ENCODE measurements around the gene CAD. TPM values are rescaled to one million over a fixed set of nuclear protein-coding genes. Genes with fewer than 3 reads are reported as not detected.

Gene CAD
- total RNA-seq, 1 experiment from 2014 or later: 41.5 TPM

DNA sequence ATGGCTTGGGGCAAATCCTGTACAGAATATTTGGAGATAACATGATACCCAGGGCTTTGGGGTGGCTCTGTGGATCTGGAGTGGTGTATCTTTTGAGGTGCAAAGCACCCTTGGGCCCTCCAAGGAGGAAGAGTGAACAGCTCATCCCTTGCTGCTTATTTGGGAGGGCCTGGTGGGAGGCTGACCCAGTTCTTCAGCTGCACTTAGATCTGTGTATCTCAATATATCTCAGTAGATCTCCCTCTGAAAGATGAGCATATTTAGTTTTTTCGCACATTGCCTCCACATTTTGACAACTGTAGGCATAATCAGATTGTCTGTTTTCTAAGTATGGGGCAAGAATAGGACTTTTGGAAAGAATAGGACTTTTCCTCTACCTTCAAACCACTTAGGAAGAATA, 67.8 kb downstream of the CAD start:
- H3K27ac ChIP-seq: no peak overlapping the region
- no peaks in the 10 kb centered on the region for H4K20me1 ChIP-seq (ENCODE audit: insufficient read depth)
- no peaks in the 10 kb centered on the region for H3K36me3 ChIP-seq (ENCODE audit: low read depth)
- no peak for TF ChIP-seq EZH2 (IDR thresholded peaks at IDR 0.05; ENCODE audit: low read depth)
- TF ChIP-seq, protein P1, sequence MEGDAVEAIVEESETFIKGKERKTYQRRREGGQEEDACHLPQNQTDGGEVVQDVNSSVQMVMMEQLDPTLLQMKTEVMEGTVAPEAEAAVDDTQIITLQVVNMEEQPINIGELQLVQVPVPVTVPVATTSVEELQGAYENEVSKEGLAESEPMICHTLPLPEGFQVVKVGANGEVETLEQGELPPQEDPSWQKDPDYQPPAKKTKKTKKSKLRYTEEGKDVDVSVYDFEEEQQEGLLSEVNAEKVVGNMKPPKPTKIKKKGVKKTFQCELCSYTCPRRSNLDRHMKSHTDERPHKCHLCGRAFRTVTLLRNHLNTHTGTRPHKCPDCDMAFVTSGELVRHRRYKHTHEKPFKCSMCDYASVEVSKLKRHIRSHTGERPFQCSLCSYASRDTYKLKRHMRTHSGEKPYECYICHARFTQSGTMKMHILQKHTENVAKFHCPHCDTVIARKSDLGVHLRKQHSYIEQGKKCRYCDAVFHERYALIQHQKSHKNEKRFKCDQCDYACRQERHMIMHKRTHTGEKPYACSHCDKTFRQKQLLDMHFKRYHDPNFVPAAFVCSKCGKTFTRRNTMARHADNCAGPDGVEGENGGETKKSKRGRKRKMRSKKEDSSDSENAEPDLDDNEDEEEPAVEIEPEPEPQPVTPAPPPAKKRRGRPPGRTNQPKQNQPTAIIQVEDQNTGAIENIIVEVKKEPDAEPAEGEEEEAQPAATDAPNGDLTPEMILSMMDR (conservative IDR thresholded peaks at IDR 0.05): no peak
- no peak for DNase-seq
- H3K4me3 ChIP-seq: no peak overlapping the region
- no peaks in the 10 kb centered on the region for H3K9me2 ChIP-seq (ENCODE audit: insufficient read depth)
- no peaks in the 10 kb centered on the region for H3K79me2 ChIP-seq (ENCODE audit: low read depth)
- POLR2A ChIA-PET (ENCODE audit: unreplicated experiment): interaction anchor here (0.6 kb wide), 1 partner anchor 516 kb away, joined by 4 read pairs; no protein-coding TSS in a partner anchor
- H3F3A ChIP-seq (ENCODE audit: insufficient read depth, low read depth): peaks cover 30% of the 10 kb centered on the region; the same call in 1 of the 2 replicates
- intact Hi-C loops (cut with micrococcal nuclease; ENCODE audit: unreplicated experiment): loop anchor here (5.0 kb wide), 1 partner anchor 73 kb away; the partner anchor contains the start of genes ATRAID and SLC5A6
- H3K4me2 ChIP-seq: no peak overlapping the region
- no TSS peak for BruUV-seq (replicated peaks)
- H2AFZ ChIP-seq: no peak overlapping the region
- no peaks in the 10 kb centered on the region for H3K9me3 ChIP-seq (ENCODE audit: insufficient read depth, low read depth)
- H3K27me3 ChIP-seq (ENCODE audit: insufficient read depth, low read depth): no peaks in the 10 kb centered on the region
- CTCF ChIA-PET: interaction anchor here (0.6 kb wide), 1 partner anchor 197 kb away, joined by 7 read pairs; no protein-coding TSS in a partner anchor
- peaks cover 37% of the 10 kb centered on the region for H3K4me1 ChIP-seq (replicated peaks; ENCODE audit: insufficient read depth)

DNA sequence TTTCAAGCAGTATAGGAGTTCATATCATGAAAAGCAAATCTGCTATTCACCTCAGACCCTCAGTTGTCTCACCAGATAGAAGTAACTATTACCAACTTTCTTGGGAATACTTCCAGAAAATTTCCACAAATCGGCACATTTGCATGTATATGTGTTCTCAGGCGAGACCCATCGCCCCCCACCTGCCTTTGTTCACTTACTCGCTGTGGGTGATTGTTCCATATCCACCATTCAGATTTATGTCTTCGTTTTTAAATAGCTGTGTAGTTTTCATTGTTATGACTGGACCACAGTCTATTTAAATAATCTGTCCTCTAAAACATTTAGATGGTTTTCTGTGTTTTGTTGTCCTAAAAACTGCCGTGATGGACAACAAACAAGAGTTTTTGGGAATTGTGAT, 68.3 kb downstream of the CAD start:
- Histone ChIP-seq H4K20me1 (ENCODE audit: insufficient read depth) (no peaks in the 10 kb centered on the region), H3K27ac (no peak overlapping the region), H3F3A (ENCODE audit: insufficient read depth, low read depth) (peaks cover 30% of the 10 kb centered on the region; the same call in 1 of the 2 replicates), H3K4me3 (no peak overlapping the region), H2AFZ (no peak overlapping the region), H3K9me2 (ENCODE audit: insufficient read depth) (no peaks in the 10 kb centered on the region), H3K79me2 (ENCODE audit: low read depth) (no peaks in the 10 kb centered on the region), H3K4me1 (replicated peaks; ENCODE audit: insufficient read depth) (peaks cover 37% of the 10 kb centered on the region), H3K36me3 (ENCODE audit: low read depth) (no peaks in the 10 kb centered on the region), H3K9me3 (ENCODE audit: insufficient read depth, low read depth) (no peaks in the 10 kb centered on the region), H3K27me3 (ENCODE audit: insufficient read depth, low read depth) (no peaks in the 10 kb centered on the region), H3K4me2 (no peak overlapping the region)
- POLR2A ChIA-PET (ENCODE audit: unreplicated experiment): no interaction called here
- TF ChIP-seq EZH2 (IDR thresholded peaks at IDR 0.05; ENCODE audit: low read depth): no peak
- TF ChIP-seq, protein P1 (conservative IDR thresholded peaks at IDR 0.05): no peak
- CTCF ChIA-PET: no interaction called here
- DNase-seq: no peak
- intact Hi-C loops (cut with micrococcal nuclease; ENCODE audit: unreplicated experiment): no loop called here
- no TSS peak for BruUV-seq (replicated peaks)

DNA sequence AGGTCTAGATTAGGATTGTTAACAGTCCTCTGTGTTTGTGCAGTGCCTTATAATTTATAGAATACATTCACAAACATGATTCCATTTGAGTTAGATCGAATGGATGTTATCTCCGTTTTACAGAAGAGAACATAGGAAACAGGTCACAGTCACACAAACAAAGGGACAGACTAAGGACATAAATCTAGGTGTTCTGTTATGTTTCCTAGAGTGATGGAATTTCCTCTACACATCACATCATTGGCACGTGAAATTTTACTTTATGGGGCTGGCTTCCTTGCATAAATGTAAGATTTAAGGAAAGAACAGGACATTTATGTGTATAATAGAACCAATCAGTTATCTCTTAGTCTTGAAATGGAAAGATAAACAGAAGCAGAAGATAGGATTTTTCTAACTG, 71.4 kb downstream of the CAD start:
- Histone ChIP-seq H3K9me2 (ENCODE audit: insufficient read depth) (no peaks in the 10 kb centered on the region), H3K79me2 (ENCODE audit: low read depth) (no peaks in the 10 kb centered on the region), H4K20me1 (ENCODE audit: insufficient read depth) (no peaks in the 10 kb centered on the region), H3K36me3 (ENCODE audit: low read depth) (no peaks in the 10 kb centered on the region), H3K4me1 (replicated peaks; ENCODE audit: insufficient read depth) (peaks cover 36% of the 10 kb centered on the region), H3K9me3 (ENCODE audit: insufficient read depth, low read depth) (no peaks in the 10 kb centered on the region), H3K27me3 (ENCODE audit: insufficient read depth, low read depth) (no peaks in the 10 kb centered on the region), H3K27ac (no peak overlapping the region), H2AFZ (no peak overlapping the region), H3F3A (ENCODE audit: insufficient read depth, low read depth) (peaks cover 29% of the 10 kb centered on the region), H3K4me3 (no peak overlapping the region), H3K4me2 (no peak overlapping the region)
- CTCF ChIA-PET: no interaction called here
- POLR2A ChIA-PET (ENCODE audit: unreplicated experiment): no interaction called here
- DNase-seq: no peak
- TF ChIP-seq, protein P1 (conservative IDR thresholded peaks at IDR 0.05): no peak
- no peak for TF ChIP-seq EZH2 (IDR thresholded peaks at IDR 0.05; ENCODE audit: low read depth)
- intact Hi-C loops (cut with micrococcal nuclease; ENCODE audit: unreplicated experiment): no loop called here
- no TSS peak for BruUV-seq (replicated peaks)
